ENCODE results near the gene ZFPM1. TPM values are rescaled to one million over a fixed set of nuclear protein-coding genes. Genes with fewer than 3 reads are reported as not detected.

ZFPM1 gene
- total RNA-seq, 4 donors from 2014 or later, result 1.9 to 5.3 (median 3.4) TPM

DNA sequence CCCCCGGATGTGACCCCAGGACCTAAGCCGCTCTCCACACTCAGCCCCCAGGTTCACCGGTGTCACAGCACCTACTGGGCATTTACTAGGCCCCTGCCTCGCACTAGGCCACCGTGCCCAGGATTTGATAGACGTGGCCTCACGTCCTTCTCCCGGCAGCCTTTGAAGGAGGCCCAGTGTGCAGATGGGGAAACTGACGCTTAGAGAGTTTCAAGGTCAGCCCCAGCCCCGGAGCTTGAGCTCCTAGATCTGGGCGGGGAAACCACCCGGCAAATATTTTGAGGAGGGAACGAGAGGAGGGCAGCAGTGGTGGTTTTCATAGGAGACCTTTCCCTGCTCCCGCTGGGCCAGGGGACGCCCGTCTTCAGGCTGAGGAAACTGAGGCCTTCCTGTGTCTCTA lies 10.3 kb downstream of the ZFPM1 start:
- no peaks in the 10 kb centered on the region for H3K27me3 ChIP-seq

DNA sequence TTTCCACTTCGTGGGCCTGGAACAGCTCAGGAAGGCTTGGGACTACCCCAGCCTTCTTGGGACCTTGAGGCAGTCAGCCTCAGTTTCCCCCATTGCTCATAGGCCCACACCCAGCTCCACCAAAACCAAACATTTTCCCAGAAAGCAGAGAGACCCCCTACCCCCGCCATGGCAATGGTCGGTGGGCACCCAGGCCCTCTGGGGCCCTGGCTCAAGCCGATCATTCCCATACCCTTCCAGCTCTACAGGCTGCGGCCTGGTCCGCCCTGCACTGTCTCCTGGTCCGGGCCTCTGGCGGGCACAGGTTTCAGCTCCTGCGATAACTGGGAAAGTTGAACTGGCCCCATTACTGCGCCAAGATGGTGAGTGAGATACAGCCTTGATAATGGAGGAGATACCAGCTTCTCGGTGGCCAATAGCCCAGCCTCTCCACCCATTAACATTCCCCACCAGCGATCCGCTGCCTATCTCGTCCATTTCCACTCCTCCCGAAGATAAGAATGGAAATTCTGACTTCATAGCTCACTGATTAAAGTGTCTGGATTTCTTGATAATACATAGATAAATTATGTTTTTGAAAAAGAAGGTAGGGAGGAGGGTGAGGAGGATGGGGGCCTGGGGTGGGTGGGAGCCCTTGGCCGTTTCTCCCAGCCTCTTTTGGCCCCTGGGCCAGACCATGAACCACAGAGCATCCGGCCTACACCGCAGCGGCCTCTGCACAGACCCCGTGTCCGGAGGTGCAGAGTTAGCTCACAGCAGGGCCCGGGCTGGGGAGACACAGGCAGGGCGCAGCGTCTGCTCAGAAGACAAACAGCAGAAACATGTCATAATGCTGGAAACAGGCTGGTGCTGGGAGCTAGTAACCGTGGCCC lies 11.6 kb downstream of the ZFPM1 start:
- intact Hi-C loops (cut with DNase I), result no loop called here
- Histone ChIP-seq H3K27me3 (no peaks in the 10 kb centered on the region), H3K27ac (no peak overlapping the region), H3K4me1 (no peaks in the 10 kb centered on the region), H3K4me3 (replicated peaks in 1 of 3) (no peak overlapping the region), H3K36me3 (no peaks in the 10 kb centered on the region), H3K9me3 (no peaks in the 10 kb centered on the region)
- WGBS, 2 donors, result 86 to 87% methylated on average over 24 to 25 of the region's 25 CpGs
- TF ChIP-seq, protein P1, sequence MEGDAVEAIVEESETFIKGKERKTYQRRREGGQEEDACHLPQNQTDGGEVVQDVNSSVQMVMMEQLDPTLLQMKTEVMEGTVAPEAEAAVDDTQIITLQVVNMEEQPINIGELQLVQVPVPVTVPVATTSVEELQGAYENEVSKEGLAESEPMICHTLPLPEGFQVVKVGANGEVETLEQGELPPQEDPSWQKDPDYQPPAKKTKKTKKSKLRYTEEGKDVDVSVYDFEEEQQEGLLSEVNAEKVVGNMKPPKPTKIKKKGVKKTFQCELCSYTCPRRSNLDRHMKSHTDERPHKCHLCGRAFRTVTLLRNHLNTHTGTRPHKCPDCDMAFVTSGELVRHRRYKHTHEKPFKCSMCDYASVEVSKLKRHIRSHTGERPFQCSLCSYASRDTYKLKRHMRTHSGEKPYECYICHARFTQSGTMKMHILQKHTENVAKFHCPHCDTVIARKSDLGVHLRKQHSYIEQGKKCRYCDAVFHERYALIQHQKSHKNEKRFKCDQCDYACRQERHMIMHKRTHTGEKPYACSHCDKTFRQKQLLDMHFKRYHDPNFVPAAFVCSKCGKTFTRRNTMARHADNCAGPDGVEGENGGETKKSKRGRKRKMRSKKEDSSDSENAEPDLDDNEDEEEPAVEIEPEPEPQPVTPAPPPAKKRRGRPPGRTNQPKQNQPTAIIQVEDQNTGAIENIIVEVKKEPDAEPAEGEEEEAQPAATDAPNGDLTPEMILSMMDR (IDR thresholded peaks at IDR 0.05), result no peak
- no peak for TF ChIP-seq POLR2A (IDR thresholded peaks at IDR 0.05)
- no peak for DNase-seq

More for the DNA sequence above, 10.3 kb downstream of the ZFPM1 start:
- Histone ChIP-seq H3K36me3 (no peaks in the 10 kb centered on the region), H3K4me3 (replicated peaks in 1 of 3) (no peak overlapping the region), H3K9me3 (no peaks in the 10 kb centered on the region), H3K27ac (no peak overlapping the region), H3K4me1 (no peaks in the 10 kb centered on the region)
- WGBS, 2 donors, result 91 to 97% methylated on average over 11 to 14 of the region's 16 CpGs
- no peak for DNase-seq
- intact Hi-C loops (cut with DNase I), result no loop called here
- TF ChIP-seq, protein P1 (IDR thresholded peaks at IDR 0.05), result no peak
- no peak for TF ChIP-seq POLR2A (IDR thresholded peaks at IDR 0.05)

DNA sequence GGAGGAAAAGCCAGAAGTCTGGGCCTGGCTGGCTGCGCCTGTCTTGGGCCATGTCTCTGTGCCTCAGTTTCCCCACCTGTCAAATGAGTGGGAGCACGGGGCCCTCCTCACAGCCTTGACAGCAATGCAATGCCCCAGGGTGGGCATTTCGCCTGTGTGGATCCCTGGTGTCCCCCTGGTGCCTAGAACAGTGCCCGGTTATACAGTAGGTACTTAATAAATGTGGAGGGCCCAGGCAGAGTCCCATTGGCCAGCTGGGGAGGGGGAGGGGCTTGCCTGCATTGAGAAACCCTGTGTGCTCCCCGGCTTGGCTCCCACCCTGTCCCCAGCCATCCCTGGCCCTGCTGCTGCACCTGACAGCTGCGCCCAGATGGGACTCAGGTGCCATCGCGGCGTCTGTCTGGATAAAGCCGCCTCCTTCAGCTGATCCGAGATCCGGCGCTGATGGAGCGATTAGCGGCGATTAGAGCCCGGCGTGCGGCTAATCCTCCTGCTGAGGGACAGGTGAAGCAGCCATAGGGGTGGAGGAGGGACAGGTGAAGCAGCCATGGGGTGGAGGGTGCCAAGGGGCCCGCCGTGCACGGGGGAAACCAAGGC lies 12.4 kb downstream of the ZFPM1 start:
- H3K27ac ChIP-seq, result no peak overlapping the region
- TF ChIP-seq, protein P1 (IDR thresholded peaks at IDR 0.05), result no peak
- TF ChIP-seq POLR2A (IDR thresholded peaks at IDR 0.05), result no peak
- no peaks in the 10 kb centered on the region for H3K9me3 ChIP-seq
- no peaks in the 10 kb centered on the region for H3K27me3 ChIP-seq
- WGBS, 2 donors, result 87 to 94% methylated on average over 17 to 18 of the region's 22 CpGs
- intact Hi-C loops (cut with DNase I), result no loop called here
- no peaks in the 10 kb centered on the region for H3K36me3 ChIP-seq
- no peak overlapping the region for H3K4me3 ChIP-seq (replicated peaks in 1 of 3)
- no peak for DNase-seq
- H3K4me1 ChIP-seq, result no peaks in the 10 kb centered on the region

DNA sequence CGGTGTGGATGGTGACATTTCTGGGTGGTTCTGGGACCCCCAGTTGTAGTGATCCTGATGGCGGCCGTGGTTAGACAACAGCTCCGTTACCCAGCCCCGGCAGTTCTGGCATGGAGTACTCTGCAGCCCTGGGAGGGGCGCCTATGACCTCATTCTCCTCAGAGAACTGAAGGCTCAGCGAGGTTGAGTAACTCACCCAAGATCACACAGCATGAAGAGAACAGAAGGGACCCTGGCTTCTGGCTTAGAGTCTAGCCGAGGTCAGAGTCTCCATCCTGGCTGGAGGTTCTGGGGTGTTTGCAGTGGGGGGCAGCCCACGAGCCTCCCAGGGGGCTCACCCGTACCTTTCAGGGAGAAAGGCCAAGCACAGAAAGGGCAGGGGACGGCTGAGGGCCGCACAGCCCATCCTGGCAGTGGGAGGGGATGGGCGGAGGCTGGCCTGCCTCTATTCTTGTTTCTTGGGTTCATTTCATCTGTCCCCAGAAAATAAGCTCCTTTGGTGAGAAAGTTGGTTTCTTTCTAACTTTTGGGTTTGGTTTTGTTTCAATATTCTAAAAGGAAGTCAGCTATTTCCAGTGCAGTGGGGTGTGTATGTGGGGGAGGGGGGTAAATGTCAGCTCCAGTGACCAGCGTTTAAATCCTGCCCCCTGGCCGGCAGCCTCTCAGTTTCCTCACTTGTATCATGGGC lies 13.2 kb downstream of the ZFPM1 start:
- DNase-seq, result no peak
- intact Hi-C loops (cut with DNase I), result no loop called here

More for the DNA sequence above, 13.2 kb downstream of the ZFPM1 start:
- Histone ChIP-seq H3K27ac (no peak overlapping the region), H3K4me3 (replicated peaks in 1 of 3) (no peak overlapping the region), H3K27me3 (no peaks in the 10 kb centered on the region), H3K9me3 (no peaks in the 10 kb centered on the region), H3K36me3 (no peaks in the 10 kb centered on the region), H3K4me1 (no peaks in the 10 kb centered on the region)
- 71 to 83% methylated on average over 12 to 15 of the region's 15 CpGs for WGBS, 2 donors
- no peak for TF ChIP-seq POLR2A (IDR thresholded peaks at IDR 0.05)
- TF ChIP-seq, protein P1 (IDR thresholded peaks at IDR 0.05), result no peak

Measured in thyroid gland (tissue), 4 donors.